GM23338 (cell line): ENCODE data around the gene MORC2. TPM values are rescaled to one million over a fixed set of nuclear protein-coding genes. Genes with fewer than 3 reads are reported as not detected.

Source experiments
- ATAC-seq: fragments of 200-7000 bp; cut with Tn5 transposase; 3 replicates; pipeline ENCODE4 v1.9.1; 2020
- DNase-seq: peaks from one replicate; pipeline ENCODE4 v3.0.0-alpha.2; 2015; ENCODE audit warnings: low spot score
- H2AFZ ChIP-seq: fragments of 200-600 bp; sonication (generic); 2 replicates; pipeline ENCODE4 v1.8.0; 2016; ENCODE audit warnings: antibody characterized with exemption, mild to moderate bottlenecking, moderate library complexity
- H3F3A ChIP-seq: fragments of 200-600 bp; sonication (generic); replicated peaks from 2 replicates; pipeline ENCODE4 v1.8.0; 2017; ENCODE audit warnings: antibody characterized with exemption, mixed run types, low read depth
- H3K27ac ChIP-seq: fragments of 200-600 bp; sonication (generic); 2 replicates; pipeline ENCODE4 v1.6.1; 2016; ENCODE audit warnings: low read depth
- H3K27me3 ChIP-seq: fragments of 200-600 bp; sonication (generic); 2 replicates; pipeline ENCODE4 v1.8.0; 2016; ENCODE audit warnings: mild to moderate bottlenecking, mixed run types, moderate library complexity; ENCODE audit not compliant: insufficient read depth
- H3K36me3 ChIP-seq: fragments of 200-600 bp; sonication (generic); 2 replicates; pipeline ENCODE4 v1.8.0; 2016; ENCODE audit warnings: mild to moderate bottlenecking; ENCODE audit not compliant: insufficient read depth
- H3K4me1 ChIP-seq: fragments of 200-600 bp; sonication (generic); 2 replicates; pipeline ENCODE4 v1.8.0; 2016; ENCODE audit warnings: mild to moderate bottlenecking, moderate library complexity; ENCODE audit not compliant: insufficient read depth
- H3K4me2 ChIP-seq: fragments of 200-600 bp; sonication (generic); 2 replicates; pipeline ENCODE4 v1.7.1; 2017; ENCODE audit warnings: mixed run types
- H3K4me3 ChIP-seq: fragments of 200-600 bp; sonication (generic); 2 replicates; pipeline ENCODE4 v1.6.1; 2016; ENCODE audit warnings: mixed run types
- H3K79me2 ChIP-seq: fragments of 200-600 bp; sonication (generic); replicated peaks from 2 replicates; pipeline ENCODE4 v1.8.0; 2017; ENCODE audit warnings: mild to moderate bottlenecking; ENCODE audit not compliant: insufficient read depth
- H3K9me2 ChIP-seq: fragments of 200-600 bp; sonication (generic); 2 replicates; pipeline ENCODE4 v1.8.0; 2017; ENCODE audit not compliant: insufficient read depth
- H4K20me1 ChIP-seq: fragments of 200-600 bp; sonication (generic); replicated peaks from 2 replicates; pipeline ENCODE4 v1.8.0; 2017; ENCODE audit warnings: mild to moderate bottlenecking; ENCODE audit not compliant: insufficient read depth
- H3K27ac Mint-ChIP-seq: 2 replicates; pipeline ENCODE4 v1.8.0; 2020; ENCODE audit warnings: inconsistent platforms, mild to moderate bottlenecking, moderate library complexity, mixed read lengths
- H3K27me3 Mint-ChIP-seq: 3 replicates; pipeline ENCODE4 v1.8.0; 2022; ENCODE audit warnings: low read depth, mild to moderate bottlenecking, moderate library complexity, mixed read lengths, inconsistent platforms; ENCODE audit not compliant: insufficient read depth, poor library complexity
- H3K36me3 Mint-ChIP-seq: 3 replicates; pipeline ENCODE4 v1.8.0; 2021; ENCODE audit warnings: low read depth, mild to moderate bottlenecking, inconsistent platforms, moderate library complexity, mixed read lengths
- H3K4me1 Mint-ChIP-seq: 3 replicates; pipeline ENCODE4 v1.8.0; 2020; ENCODE audit warnings: mild to moderate bottlenecking, inconsistent platforms, mixed read lengths
- H3K4me3 Mint-ChIP-seq: 3 replicates; pipeline ENCODE4 v1.8.0; 2021; ENCODE audit warnings: moderate library complexity, mild to moderate bottlenecking, inconsistent platforms, mixed read lengths
- H3K9me3 Mint-ChIP-seq: 3 replicates; pipeline ENCODE4 v1.8.0; 2020; ENCODE audit warnings: moderate library complexity, mild to moderate bottlenecking, inconsistent platforms, mixed read lengths
- CREB1 ChIP-seq: fragments of 250-450 bp; sonication (Bioruptor Pico); IDR thresholded peaks from 2 replicates; pipeline ENCODE4 v1.5.0; 2020; ENCODE audit warnings: low read depth, mild to moderate bottlenecking, moderate library complexity
- EZH2 ChIP-seq: fragments of 200-600 bp; sonication (generic); IDR thresholded peaks from one replicate; pipeline ENCODE4 v1.8.0; 2017; ENCODE audit warnings: antibody characterized with exemption, mild to moderate bottlenecking, low read depth; ENCODE audit not compliant: unreplicated experiment
- EZH2phosphoT487 ChIP-seq: fragments of 200-600 bp; sonication (generic); IDR thresholded peaks from one replicate; pipeline ENCODE4 v1.8.1; 2018; ENCODE audit warnings: antibody characterized with exemption; ENCODE audit not compliant: unreplicated experiment
- JUNB ChIP-seq: IDR thresholded peaks from one replicate; pipeline ENCODE4 v1.6.1; 2016; ENCODE audit warnings: antibody characterized with exemption; ENCODE audit not compliant: unreplicated experiment
- NANOG ChIP-seq: IDR thresholded peaks from 2 replicates; pipeline ENCODE4 v1.6.1; 2016; ENCODE audit warnings: antibody characterized with exemption, borderline replicate concordance
- POLR2AphosphoS5 ChIP-seq: IDR thresholded peaks from 2 replicates; pipeline ENCODE4 v1.6.1; 2016; ENCODE audit warnings: antibody characterized with exemption, low read depth
- STAT1 ChIP-seq: IDR thresholded peaks from one replicate; pipeline ENCODE4 v1.6.1; 2016; ENCODE audit warnings: antibody characterized with exemption; ENCODE audit not compliant: unreplicated experiment
- ZNF114 ChIP-seq: fragments of 250-450 bp; sonication (Bioruptor Pico); IDR thresholded peaks from 2 replicates; pipeline ENCODE4 v1.5.0; 2020; ENCODE audit warnings: mild to moderate bottlenecking, moderate library complexity
- ZNF331 ChIP-seq: fragments of 250-450 bp; sonication (Bioruptor Pico); IDR thresholded peaks from 2 replicates; pipeline ENCODE4 v1.5.0; 2020; ENCODE audit warnings: low read depth, mild to moderate bottlenecking, moderate library complexity
- polyA plus RNA-seq: library from polyadenylated mRNA; unstranded; fragments of >200 nt; fragmentation: Nextera tagmentation; extraction: Ambion mirVana; gene quantifications from 2 replicates; pipeline ENCODE4 v1.2.1, GENCODE V29; 2016
- total RNA-seq: library from RNA; depleted of rRNA; stranded (reverse); fragments of >200 nt; shearing (Covaris generic); gene quantifications from 2 replicates; pipeline ENCODE4 v1.2.3, GENCODE V29; 2014
- TF ChIP-seq, protein P1 (sequence below): IDR thresholded peaks from 2 replicates; pipeline ENCODE4 v1.6.1; 2016; ENCODE audit warnings: antibody characterized with exemption
- TF ChIP-seq, protein P2 (sequence below): IDR thresholded peaks from one replicate; pipeline ENCODE4 v1.6.1; 2018; ENCODE audit warnings: antibody characterized with exemption; ENCODE audit not compliant: unreplicated experiment
- TF ChIP-seq, protein P3 (sequence below), 2 experiments: fragments of 200-600 bp in 1 of 2; sonication (generic) in 1 of 2; conservative IDR thresholded peaks; 2 replicates each; pipeline versions ENCODE4 v1.5.1 to v1.6.1; 2016 to 2017; ENCODE audit warnings: antibody characterized with exemption in 2 of 2, low read depth in 2 of 2, mild to moderate bottlenecking in 2 of 2, moderate library complexity in 1 of 2
- TF ChIP-seq, protein P4 (sequence below): fragments of 250-450 bp; sonication (Bioruptor Pico); IDR thresholded peaks from 2 replicates; pipeline ENCODE4 v1.5.0; 2020; ENCODE audit warnings: mild to moderate bottlenecking, moderate library complexity

The MORC2 gene
- total and polyA plus RNA-seq, 2 experiments from 2014 or later = 33.1 to 63.8 TPM

DNA sequence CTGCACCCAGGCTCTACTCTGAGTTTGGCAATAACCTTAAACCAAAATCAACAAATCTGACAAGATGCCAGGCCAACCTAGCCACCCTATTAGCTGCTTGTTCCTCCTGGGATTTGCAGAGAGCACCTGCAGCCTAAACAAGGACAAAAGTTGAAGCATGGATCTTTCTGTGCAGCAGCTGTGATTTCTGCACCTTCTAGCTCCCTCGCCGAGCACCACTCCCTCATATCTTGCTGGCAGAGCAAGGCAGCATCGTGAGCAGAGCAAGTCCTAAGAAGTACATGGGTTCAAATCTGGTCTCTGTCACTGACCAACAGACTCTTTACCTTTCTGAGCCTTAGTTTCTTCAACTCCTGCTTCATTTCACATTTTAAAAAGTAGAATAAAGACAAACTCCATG, 38.3 kb downstream of the MORC2 start:
- Mint-ChIP-seq H3K36me3 (peaks cover 97% of the 10 kb centered on the region), H3K9me3 (no peaks in the 10 kb centered on the region; the same call in 2 of the 3 replicates), H3K27me3 (peaks cover 8% of the 10 kb centered on the region), H3K4me1 (no peaks in the 10 kb centered on the region), H3K4me3 (no peak overlapping the region), H3K27ac (no peak overlapping the region)
- Histone ChIP-seq H3K9me2 (no peaks in the 10 kb centered on the region), H3K4me1 (no peaks in the 10 kb centered on the region), H3K4me3 (no peak overlapping the region), H3K27ac (no peak overlapping the region), H3K27me3 (no peaks in the 10 kb centered on the region), H3K36me3 (peaks cover 52% of the 10 kb centered on the region), H2AFZ (no peak overlapping the region), H3K4me2 (no peak overlapping the region), H4K20me1 (no peaks in the 10 kb centered on the region; the same call in 1 of the 2 replicates), H3K79me2 (no peaks in the 10 kb centered on the region; the same call in 1 of the 2 replicates), H3F3A (no peaks in the 10 kb centered on the region)
- TF ChIP-seq POLR2AphosphoS5 = no peak
- no peak for TF ChIP-seq ZNF331
- no peak for TF ChIP-seq CREB1
- no peak for TF ChIP-seq EZH2
- no peak for TF ChIP-seq ZNF114 (CRISPR knock-in tag)
- no peak for TF ChIP-seq EZH2phosphoT487
- no peak for TF ChIP-seq NANOG
- TF ChIP-seq STAT1 = no peak
- TF ChIP-seq, protein P1, sequence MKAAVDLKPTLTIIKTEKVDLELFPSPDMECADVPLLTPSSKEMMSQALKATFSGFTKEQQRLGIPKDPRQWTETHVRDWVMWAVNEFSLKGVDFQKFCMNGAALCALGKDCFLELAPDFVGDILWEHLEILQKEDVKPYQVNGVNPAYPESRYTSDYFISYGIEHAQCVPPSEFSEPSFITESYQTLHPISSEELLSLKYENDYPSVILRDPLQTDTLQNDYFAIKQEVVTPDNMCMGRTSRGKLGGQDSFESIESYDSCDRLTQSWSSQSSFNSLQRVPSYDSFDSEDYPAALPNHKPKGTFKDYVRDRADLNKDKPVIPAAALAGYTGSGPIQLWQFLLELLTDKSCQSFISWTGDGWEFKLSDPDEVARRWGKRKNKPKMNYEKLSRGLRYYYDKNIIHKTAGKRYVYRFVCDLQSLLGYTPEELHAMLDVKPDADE = no peak
- TF ChIP-seq JUNB = no peak
- TF ChIP-seq, protein P2, sequence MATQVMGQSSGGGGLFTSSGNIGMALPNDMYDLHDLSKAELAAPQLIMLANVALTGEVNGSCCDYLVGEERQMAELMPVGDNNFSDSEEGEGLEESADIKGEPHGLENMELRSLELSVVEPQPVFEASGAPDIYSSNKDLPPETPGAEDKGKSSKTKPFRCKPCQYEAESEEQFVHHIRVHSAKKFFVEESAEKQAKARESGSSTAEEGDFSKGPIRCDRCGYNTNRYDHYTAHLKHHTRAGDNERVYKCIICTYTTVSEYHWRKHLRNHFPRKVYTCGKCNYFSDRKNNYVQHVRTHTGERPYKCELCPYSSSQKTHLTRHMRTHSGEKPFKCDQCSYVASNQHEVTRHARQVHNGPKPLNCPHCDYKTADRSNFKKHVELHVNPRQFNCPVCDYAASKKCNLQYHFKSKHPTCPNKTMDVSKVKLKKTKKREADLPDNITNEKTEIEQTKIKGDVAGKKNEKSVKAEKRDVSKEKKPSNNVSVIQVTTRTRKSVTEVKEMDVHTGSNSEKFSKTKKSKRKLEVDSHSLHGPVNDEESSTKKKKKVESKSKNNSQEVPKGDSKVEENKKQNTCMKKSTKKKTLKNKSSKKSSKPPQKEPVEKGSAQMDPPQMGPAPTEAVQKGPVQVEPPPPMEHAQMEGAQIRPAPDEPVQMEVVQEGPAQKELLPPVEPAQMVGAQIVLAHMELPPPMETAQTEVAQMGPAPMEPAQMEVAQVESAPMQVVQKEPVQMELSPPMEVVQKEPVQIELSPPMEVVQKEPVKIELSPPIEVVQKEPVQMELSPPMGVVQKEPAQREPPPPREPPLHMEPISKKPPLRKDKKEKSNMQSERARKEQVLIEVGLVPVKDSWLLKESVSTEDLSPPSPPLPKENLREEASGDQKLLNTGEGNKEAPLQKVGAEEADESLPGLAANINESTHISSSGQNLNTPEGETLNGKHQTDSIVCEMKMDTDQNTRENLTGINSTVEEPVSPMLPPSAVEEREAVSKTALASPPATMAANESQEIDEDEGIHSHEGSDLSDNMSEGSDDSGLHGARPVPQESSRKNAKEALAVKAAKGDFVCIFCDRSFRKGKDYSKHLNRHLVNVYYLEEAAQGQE = no peak
- TF ChIP-seq, protein P3, sequence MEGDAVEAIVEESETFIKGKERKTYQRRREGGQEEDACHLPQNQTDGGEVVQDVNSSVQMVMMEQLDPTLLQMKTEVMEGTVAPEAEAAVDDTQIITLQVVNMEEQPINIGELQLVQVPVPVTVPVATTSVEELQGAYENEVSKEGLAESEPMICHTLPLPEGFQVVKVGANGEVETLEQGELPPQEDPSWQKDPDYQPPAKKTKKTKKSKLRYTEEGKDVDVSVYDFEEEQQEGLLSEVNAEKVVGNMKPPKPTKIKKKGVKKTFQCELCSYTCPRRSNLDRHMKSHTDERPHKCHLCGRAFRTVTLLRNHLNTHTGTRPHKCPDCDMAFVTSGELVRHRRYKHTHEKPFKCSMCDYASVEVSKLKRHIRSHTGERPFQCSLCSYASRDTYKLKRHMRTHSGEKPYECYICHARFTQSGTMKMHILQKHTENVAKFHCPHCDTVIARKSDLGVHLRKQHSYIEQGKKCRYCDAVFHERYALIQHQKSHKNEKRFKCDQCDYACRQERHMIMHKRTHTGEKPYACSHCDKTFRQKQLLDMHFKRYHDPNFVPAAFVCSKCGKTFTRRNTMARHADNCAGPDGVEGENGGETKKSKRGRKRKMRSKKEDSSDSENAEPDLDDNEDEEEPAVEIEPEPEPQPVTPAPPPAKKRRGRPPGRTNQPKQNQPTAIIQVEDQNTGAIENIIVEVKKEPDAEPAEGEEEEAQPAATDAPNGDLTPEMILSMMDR (conservative IDR thresholded peaks at IDR 0.05; ENCODE audit: low read depth in 2 of 2) = no peak
- TF ChIP-seq, protein P4, sequence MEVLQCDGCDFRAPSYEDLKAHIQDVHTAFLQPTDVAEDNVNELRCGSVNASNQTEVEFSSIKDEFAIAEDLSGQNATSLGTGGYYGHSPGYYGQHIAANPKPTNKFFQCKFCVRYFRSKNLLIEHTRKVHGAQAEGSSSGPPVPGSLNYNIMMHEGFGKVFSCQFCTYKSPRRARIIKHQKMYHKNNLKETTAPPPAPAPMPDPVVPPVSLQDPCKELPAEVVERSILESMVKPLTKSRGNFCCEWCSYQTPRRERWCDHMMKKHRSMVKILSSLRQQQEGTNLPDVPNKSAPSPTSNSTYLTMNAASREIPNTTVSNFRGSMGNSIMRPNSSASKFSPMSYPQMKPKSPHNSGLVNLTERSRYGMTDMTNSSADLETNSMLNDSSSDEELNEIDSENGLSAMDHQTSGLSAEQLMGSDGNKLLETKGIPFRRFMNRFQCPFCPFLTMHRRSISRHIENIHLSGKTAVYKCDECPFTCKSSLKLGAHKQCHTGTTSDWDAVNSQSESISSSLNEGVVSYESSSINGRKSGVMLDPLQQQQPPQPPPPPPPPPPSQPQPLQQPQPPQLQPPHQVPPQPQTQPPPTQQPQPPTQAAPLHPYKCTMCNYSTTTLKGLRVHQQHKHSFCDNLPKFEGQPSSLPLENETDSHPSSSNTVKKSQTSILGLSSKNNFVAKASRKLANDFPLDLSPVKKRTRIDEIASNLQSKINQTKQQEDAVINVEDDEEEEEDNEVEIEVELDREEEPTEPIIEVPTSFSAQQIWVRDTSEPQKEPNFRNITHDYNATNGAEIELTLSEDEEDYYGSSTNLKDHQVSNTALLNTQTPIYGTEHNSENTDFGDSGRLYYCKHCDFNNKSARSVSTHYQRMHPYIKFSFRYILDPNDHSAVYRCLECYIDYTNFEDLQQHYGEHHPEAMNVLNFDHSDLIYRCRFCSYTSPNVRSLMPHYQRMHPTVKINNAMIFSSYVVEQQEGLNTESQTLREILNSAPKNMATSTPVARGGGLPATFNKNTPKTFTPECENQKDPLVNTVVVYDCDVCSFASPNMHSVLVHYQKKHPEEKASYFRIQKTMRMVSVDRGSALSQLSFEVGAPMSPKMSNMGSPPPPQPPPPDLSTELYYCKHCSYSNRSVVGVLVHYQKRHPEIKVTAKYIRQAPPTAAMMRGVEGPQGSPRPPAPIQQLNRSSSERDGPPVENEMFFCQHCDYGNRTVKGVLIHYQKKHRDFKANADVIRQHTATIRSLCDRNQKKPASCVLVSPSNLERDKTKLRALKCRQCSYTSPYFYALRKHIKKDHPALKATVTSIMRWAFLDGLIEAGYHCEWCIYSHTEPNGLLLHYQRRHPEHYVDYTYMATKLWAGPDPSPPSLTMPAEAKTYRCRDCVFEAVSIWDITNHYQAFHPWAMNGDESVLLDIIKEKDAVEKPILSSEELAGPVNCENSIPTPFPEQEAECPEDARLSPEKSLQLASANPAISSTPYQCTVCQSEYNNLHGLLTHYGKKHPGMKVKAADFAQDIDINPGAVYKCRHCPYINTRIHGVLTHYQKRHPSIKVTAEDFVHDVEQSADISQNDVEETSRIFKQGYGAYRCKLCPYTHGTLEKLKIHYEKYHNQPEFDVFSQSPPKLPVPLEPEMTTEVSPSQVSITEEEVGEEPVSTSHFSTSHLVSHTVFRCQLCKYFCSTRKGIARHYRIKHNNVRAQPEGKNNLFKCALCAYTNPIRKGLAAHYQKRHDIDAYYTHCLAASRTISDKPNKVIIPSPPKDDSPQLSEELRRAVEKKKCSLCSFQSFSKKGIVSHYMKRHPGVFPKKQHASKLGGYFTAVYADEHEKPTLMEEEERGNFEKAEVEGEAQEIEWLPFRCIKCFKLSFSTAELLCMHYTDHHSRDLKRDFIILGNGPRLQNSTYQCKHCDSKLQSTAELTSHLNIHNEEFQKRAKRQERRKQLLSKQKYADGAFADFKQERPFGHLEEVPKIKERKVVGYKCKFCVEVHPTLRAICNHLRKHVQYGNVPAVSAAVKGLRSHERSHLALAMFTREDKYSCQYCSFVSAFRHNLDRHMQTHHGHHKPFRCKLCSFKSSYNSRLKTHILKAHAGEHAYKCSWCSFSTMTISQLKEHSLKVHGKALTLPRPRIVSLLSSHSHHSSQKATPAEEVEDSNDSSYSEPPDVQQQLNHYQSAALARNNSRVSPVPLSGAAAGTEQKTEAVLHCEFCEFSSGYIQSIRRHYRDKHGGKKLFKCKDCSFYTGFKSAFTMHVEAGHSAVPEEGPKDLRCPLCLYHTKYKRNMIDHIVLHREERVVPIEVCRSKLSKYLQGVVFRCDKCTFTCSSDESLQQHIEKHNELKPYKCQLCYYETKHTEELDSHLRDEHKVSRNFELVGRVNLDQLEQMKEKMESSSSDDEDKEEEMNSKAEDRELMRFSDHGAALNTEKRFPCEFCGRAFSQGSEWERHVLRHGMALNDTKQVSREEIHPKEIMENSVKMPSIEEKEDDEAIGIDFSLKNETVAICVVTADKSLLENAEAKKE = no peak
- ATAC-seq = no peak
- DNase-seq = no peak
